Activated CD8-positive, alpha-beta memory T cell treated with anti-CD3 and anti-CD28 coated beads for 24 hours (primary cell): ENCODE results near the gene DPY30.
A peak's percentile ranks its signal among the peaks of the same experiment; 100 is the strongest.

Source experiments
- DNase-seq: peaks from one replicate; pipeline ENCODE4 v3.0.0-alpha.2; 2020

DPY30 gene

GRCh38 chr2:32009516-32010256 is 29.9 kb downstream of the DPY30 start:
- DNase-seq: peak; percentile 79

GRCh38 chr2:32008805-32009515 is 30.6 kb downstream of the DPY30 start:
- DNase-seq: no peak

GRCh38 chr2:32007121-32007391 is 32.5 kb downstream of the DPY30 start:
- DNase-seq: no peak

- DNase-seq: no peak
Observed at GRCh38 chr2:32005371-32005976, 34.1 kb downstream of the DPY30 start.

GRCh38 chr2:32003791-32004190 is 35.8 kb downstream of the DPY30 start:
- DNase-seq: no peak

GRCh38 chr2:32002406-32002805 is 37.2 kb downstream of the DPY30 start:
- DNase-seq: no peak

GRCh38 chr2:31999438-31999837 is 40.2 kb downstream of the DPY30 start:
- no peak for DNase-seq

GRCh38 chr2:31998731-31999383 is 40.7 kb downstream of the DPY30 start:
- no peak for DNase-seq

- DNase-seq: no peak
Observed at GRCh38 chr2:31997653-31998052, 42.0 kb downstream of the DPY30 start.

GRCh38 chr2:31996571-31997150 is 42.9 kb downstream of the DPY30 start:
- no peak for DNase-seq

- DNase-seq: no peak
Observed at GRCh38 chr2:31992934-31993333, 46.7 kb downstream of the DPY30 start.

GRCh38 chr2:31992025-31992579 is 47.5 kb downstream of the DPY30 start:
- DNase-seq: no peak

- no peak for DNase-seq
Observed at GRCh38 chr2:31989946-31990345, 49.7 kb downstream of the DPY30 start.

- no peak for DNase-seq
Observed at GRCh38 chr2:31987454-31988220, 52.0 kb downstream of the DPY30 start.

- no peak for DNase-seq
Observed at GRCh38 chr2:31986906-31987305, 52.7 kb downstream of the DPY30 start.

- no peak for DNase-seq
Observed at GRCh38 chr2:31983762-31984467, 55.7 kb downstream of the DPY30 start.

GRCh38 chr2:31980674-31981356 is 58.8 kb downstream of the DPY30 start:
- no peak for DNase-seq

- DNase-seq: no peak
Observed at GRCh38 chr2:31979956-31980355, 59.6 kb downstream of the DPY30 start.

- DNase-seq: no peak
Observed at GRCh38 chr2:31979018-31979417, 60.6 kb downstream of the DPY30 start.

GRCh38 chr2:31978436-31978835 is 61.2 kb downstream of the DPY30 start:
- no peak for DNase-seq
